ENCODE results near the gene ANTKMT.

GRCh38 chr16:708959-709358, 12.0 kb upstream of the ANTKMT start:
- TF ChIP-seq CTCF (IDR thresholded peaks at IDR 0.05; ENCODE audit: poor library complexity, severe bottlenecking): no peak
- TF ChIP-seq TAF1 (IDR thresholded peaks at IDR 0.05; ENCODE audit: low read depth): no peak
- no peak for TF ChIP-seq EP300 (conservative IDR thresholded peaks at IDR 0.05; ENCODE audit: poor library complexity, severe bottlenecking)
